Urinary bladder (tissue), 4 donors: Measurements from ENCODE around the gene NCF1. TPM values are rescaled to one million over a fixed set of nuclear protein-coding genes. Genes with fewer than 3 reads are reported as not detected.
"Not testable (repeated sequence)": the region's sequence is repeated elsewhere in the genome, so short reads cannot be mapped to it uniquely, and the experiment has no call there.

Experiments used
- DNase-seq: peaks from one replicate; pipeline ENCODE4 v3.0.0-alpha.2; 2015; ENCODE audit errors: extremely low spot score
- H3K27ac ChIP-seq: one replicate; pipeline ENCODE4 v1.5.1; 2013; ENCODE audit warnings: low read depth, mild to moderate bottlenecking, moderate library complexity
- H3K36me3 ChIP-seq: one replicate; pipeline ENCODE4 v1.6.1; 2013; ENCODE audit warnings: mild to moderate bottlenecking, moderate library complexity; ENCODE audit not compliant: insufficient read depth
- H3K4me1 ChIP-seq: one replicate; pipeline ENCODE4 v1.6.1; 2013; ENCODE audit warnings: mild to moderate bottlenecking, moderate library complexity; ENCODE audit not compliant: insufficient read depth
- H3K4me3 ChIP-seq: one replicate; pipeline ENCODE4 v1.5.1; 2013; ENCODE audit warnings: low read depth, low read length
- WGBS: extraction: QIAGEN DNeasy Blood & Tissue Kit; methylation state at CpG from one replicate; pipeline ENCODE4 v1.1.7; 2013; 5-methylcytosine and 5-hydroxymethylcytosine counted together
- polyA plus RNA-seq: library from polyadenylated mRNA; stranded (reverse); fragments of 200-250 nt; gene quantifications from one replicate; pipeline ENCODE4 v1.2.3, GENCODE V29; 2013
- total RNA-seq: library from RNA; depleted of rRNA; stranded (reverse); fragments of >200 nt; gene quantifications from one replicate; pipeline ENCODE4 v1.2.3, GENCODE V29; 2014
- donor health status: healthy with polysubstance abuse.
- donor health status: healthy.

Gene NCF1
- total and polyA plus RNA-seq, 2 donors, result 0.37 to 3.3 TPM

DNA sequence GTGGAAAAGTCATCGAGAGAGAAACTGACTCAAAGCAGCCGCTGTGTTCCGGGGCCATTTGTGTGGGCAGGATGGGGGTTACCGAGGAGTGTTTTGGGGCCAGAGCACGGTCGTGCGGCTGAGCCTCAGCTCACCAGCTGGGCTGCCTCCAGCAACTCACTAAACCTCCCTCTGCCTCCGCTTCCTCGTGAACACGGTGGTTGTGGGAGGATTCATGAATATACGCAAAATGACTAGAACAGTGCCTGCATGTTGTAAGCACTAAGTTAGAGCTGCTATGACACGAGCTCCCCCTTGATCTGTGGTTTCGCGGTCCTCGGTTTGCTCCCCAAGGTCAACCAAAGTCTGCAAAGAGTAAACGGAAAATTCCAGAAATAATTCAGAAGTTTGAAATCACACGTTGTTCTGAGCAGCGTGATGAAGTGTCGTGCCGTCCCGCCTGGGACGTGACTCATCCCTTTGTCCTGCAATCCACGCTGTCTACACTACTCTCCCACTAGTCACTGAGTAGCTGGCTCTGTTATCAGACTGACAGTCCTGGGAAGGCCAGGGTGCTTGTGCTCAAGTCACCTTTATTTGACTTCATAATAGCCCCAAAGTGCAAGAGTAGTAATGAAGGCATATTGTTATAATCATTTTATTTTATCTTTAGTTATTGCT, 46.5 kb downstream of the NCF1 start:
- WGBS, result no CpG with 5 or more reads among the region's 23 CpGs
- DNase-seq, result not testable (repeated sequence)

DNA sequence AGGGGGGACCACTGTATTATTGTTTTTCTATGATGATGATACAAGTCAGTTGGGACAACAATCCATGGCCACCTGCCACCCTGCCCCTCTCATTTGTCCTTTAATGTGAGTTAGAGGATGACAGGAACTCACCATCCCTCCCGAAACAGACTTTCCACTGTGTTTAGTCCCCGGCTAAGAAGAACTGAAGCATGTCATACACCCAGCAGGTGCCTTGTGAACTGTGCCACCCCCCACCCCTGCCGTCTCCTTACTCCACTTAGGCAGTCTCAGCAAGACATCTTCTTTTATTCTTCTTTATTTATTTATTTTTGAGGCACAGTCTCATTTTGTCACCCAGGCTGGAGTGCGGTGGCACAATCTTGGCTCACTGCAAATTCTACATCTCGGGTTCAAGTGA, 47.4 kb downstream of the NCF1 start:
- H3K27ac ChIP-seq, H3K4me1 ChIP-seq, H3K36me3 ChIP-seq, H3K4me3 ChIP-seq, DNase-seq: not testable (repeated sequence)
- no CpG with 5 or more reads among the region's 5 CpGs for WGBS

More for the DNA sequence above, 46.5 kb downstream of the NCF1 start:
- not testable (repeated sequence) for H3K4me3 ChIP-seq, H3K4me1 ChIP-seq, H3K27ac ChIP-seq, H3K36me3 ChIP-seq

DNA sequence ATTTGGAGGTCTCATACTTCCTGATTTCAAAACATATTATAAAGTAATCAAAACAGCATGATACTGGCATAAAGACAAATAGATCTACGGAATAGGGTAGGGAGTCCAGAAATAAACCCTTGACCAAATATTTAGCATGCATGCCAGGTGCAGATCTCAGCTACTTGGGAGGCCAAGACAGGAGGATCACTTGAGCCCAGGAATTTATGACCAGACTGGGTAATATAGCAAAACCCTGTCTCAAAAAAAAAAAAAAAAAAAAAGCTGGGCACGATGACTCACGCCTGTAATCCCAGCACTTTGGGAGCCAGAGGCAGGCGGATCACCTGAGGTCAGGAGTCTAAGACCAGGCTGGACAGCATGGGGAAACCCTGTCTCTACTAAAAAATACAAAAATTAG, 56.1 kb downstream of the NCF1 start:
- 31% methylated on average over 1 of the region's 4 CpGs for WGBS
- H3K27ac ChIP-seq, result not testable (repeated sequence)

DNA sequence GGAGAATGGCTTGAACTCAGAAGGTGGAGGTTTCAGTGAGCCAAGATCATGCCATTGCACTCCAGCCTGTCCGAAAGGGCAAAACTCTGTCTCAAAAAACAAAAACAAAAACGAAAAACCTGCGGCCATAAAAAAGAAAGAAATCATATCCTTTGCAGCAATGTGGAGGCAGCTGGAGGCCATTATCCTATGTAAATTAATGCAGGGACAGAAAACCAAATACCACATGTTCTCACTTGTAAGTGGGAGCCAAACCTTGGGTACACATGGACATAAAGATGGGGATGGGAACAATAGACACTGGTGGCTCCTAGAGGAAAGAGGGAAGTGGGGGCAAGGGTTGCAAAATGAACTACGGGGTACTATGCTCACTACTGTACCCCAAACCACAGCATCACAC, 56.6 kb downstream of the NCF1 start:
- H3K4me3 ChIP-seq, H3K27ac ChIP-seq, H3K36me3 ChIP-seq, H3K4me1 ChIP-seq, DNase-seq: not testable (repeated sequence)
- 71% methylated on average over 1 of the region's 4 CpGs for WGBS

More for the DNA sequence above, 56.1 kb downstream of the NCF1 start:
- not testable (repeated sequence) for H3K4me1 ChIP-seq, H3K4me3 ChIP-seq, H3K36me3 ChIP-seq, DNase-seq

Other genes starting within 250 kb of the NCF1 start
- gene GTF2I, start 116.3 kb upstream of the NCF1 start, total RNA-seq, result 283 TPM
- 65.7 TPM for gene GTF2I, start 116.3 kb upstream of the NCF1 start, polyA plus RNA-seq
- gene GTF2IRD2, start 77.6 kb downstream of the NCF1 start, total RNA-seq, result 41.9 TPM
- 12.6 TPM for gene GTF2IRD2, start 77.6 kb downstream of the NCF1 start, polyA plus RNA-seq
- gene CASTOR2, start 190.7 kb downstream of the NCF1 start, total RNA-seq, result 8.0 TPM
- gene CASTOR2, start 190.7 kb downstream of the NCF1 start, polyA plus RNA-seq, result 1.3 TPM